HepG2 (cell line): ENCODE measurements around the gene ADCYAP1R1.

Experiments used
- KDM1A ChIP-seq: IDR thresholded peaks from 2 replicates; pipeline ENCODE4 v1.6.1; 2016; ENCODE audit warnings: missing compliant biosample characterization
- MYC ChIP-seq: sonication (generic); formaldehyde crosslinking; IDR thresholded peaks from 2 replicates; pipeline ENCODE4 v1.9.0; 2021; ENCODE audit warnings: missing genetic modification reagents, borderline replicate concordance
- MYNN ChIP-seq: sonication (generic); formaldehyde crosslinking; IDR thresholded peaks from 2 replicates; pipeline ENCODE4 v1.4.0; 2020; ENCODE audit warnings: mild to moderate bottlenecking, low read depth, missing genetic modification reagents
- PATZ1 ChIP-seq: sonication (generic); formaldehyde crosslinking; IDR thresholded peaks from 2 replicates; pipeline ENCODE4 v1.4.0; 2020; ENCODE audit warnings: missing genetic modification reagents
- POLR2AphosphoS5 ChIP-seq: IDR thresholded peaks from 2 replicates; pipeline ENCODE4 v1.6.1; 2012; ENCODE audit warnings: low read depth, low read length
- RXRB ChIP-seq: IDR thresholded peaks from 2 replicates; pipeline ENCODE4 v1.6.1; 2016; ENCODE audit warnings: borderline replicate concordance, missing genetic modification reagents, missing compliant biosample characterization
- ZBTB1 ChIP-seq: sonication (generic); formaldehyde crosslinking; IDR thresholded peaks from 2 replicates; pipeline ENCODE4 v1.4.0; 2020; ENCODE audit warnings: missing genetic modification reagents, borderline replicate concordance
- ZNF121 ChIP-seq: sonication (generic); formaldehyde crosslinking; IDR thresholded peaks from 2 replicates; pipeline ENCODE4 v1.5.0; 2020; ENCODE audit warnings: mild to moderate bottlenecking, missing genetic modification reagents
- TF ChIP-seq, protein P1 (sequence below): sonication (generic); formaldehyde crosslinking; IDR thresholded peaks from 2 replicates; pipeline ENCODE4 v1.5.0; 2020; ENCODE audit warnings: mild to moderate bottlenecking, missing genetic modification reagents, moderate library complexity
- TF ChIP-seq, protein P2 (sequence below): sonication (generic); formaldehyde crosslinking; conservative IDR thresholded peaks from 2 replicates; pipeline ENCODE4 v1.4.0; 2020; ENCODE audit warnings: missing genetic modification reagents
- TF ChIP-seq, protein P3 (sequence below): sonication (generic); formaldehyde crosslinking; IDR thresholded peaks from 2 replicates; pipeline ENCODE4 v1.4.0; 2020; ENCODE audit warnings: missing genetic modification reagents
- TF ChIP-seq, protein P4 (sequence below): sonication (generic); formaldehyde crosslinking; IDR thresholded peaks from 2 replicates; pipeline ENCODE4 v1.4.0; 2020; ENCODE audit warnings: missing genetic modification reagents

GRCh38 chr7:31074403-31075085 is 22.4 kb downstream of the ADCYAP1R1 start:
- TF ChIP-seq, protein P1, sequence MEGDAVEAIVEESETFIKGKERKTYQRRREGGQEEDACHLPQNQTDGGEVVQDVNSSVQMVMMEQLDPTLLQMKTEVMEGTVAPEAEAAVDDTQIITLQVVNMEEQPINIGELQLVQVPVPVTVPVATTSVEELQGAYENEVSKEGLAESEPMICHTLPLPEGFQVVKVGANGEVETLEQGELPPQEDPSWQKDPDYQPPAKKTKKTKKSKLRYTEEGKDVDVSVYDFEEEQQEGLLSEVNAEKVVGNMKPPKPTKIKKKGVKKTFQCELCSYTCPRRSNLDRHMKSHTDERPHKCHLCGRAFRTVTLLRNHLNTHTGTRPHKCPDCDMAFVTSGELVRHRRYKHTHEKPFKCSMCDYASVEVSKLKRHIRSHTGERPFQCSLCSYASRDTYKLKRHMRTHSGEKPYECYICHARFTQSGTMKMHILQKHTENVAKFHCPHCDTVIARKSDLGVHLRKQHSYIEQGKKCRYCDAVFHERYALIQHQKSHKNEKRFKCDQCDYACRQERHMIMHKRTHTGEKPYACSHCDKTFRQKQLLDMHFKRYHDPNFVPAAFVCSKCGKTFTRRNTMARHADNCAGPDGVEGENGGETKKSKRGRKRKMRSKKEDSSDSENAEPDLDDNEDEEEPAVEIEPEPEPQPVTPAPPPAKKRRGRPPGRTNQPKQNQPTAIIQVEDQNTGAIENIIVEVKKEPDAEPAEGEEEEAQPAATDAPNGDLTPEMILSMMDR = no peak
- TF ChIP-seq, protein P2, sequence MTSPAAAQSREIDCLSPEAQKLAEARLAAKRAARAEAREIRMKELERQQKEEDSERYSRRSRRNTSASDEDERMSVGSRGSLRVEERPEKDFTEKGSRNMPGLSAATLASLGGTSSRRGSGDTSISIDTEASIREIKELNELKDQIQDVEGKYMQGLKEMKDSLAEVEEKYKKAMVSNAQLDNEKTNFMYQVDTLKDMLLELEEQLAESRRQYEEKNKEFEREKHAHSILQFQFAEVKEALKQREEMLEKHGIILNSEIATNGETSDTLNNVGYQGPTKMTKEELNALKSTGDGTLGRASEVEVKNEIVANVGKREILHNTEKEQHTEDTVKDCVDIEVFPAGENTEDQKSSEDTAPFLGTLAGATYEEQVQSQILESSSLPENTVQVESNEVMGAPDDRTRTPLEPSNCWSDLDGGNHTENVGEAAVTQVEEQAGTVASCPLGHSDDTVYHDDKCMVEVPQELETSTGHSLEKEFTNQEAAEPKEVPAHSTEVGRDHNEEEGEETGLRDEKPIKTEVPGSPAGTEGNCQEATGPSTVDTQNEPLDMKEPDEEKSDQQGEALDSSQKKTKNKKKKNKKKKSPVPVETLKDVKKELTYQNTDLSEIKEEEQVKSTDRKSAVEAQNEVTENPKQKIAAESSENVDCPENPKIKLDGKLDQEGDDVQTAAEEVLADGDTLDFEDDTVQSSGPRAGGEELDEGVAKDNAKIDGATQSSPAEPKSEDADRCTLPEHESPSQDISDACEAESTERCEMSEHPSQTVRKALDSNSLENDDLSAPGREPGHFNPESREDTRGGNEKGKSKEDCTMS (CRISPR knock-in tag) = no peak
- no peak for TF ChIP-seq MYC (CRISPR knock-in tag)
- TF ChIP-seq KDM1A (CRISPR knock-in tag) = no peak
- TF ChIP-seq ZNF121 (CRISPR knock-in tag) = no peak
- TF ChIP-seq, protein P3, sequence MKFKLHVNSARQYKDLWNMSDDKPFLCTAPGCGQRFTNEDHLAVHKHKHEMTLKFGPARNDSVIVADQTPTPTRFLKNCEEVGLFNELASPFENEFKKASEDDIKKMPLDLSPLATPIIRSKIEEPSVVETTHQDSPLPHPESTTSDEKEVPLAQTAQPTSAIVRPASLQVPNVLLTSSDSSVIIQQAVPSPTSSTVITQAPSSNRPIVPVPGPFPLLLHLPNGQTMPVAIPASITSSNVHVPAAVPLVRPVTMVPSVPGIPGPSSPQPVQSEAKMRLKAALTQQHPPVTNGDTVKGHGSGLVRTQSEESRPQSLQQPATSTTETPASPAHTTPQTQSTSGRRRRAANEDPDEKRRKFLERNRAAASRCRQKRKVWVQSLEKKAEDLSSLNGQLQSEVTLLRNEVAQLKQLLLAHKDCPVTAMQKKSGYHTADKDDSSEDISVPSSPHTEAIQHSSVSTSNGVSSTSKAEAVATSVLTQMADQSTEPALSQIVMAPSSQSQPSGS (CRISPR knock-in tag) = no peak
- TF ChIP-seq ZBTB1 = no peak
- TF ChIP-seq PATZ1 (CRISPR knock-in tag) = no peak
- no peak for TF ChIP-seq POLR2AphosphoS5
- no peak for TF ChIP-seq RXRB
- TF ChIP-seq, protein P4, sequence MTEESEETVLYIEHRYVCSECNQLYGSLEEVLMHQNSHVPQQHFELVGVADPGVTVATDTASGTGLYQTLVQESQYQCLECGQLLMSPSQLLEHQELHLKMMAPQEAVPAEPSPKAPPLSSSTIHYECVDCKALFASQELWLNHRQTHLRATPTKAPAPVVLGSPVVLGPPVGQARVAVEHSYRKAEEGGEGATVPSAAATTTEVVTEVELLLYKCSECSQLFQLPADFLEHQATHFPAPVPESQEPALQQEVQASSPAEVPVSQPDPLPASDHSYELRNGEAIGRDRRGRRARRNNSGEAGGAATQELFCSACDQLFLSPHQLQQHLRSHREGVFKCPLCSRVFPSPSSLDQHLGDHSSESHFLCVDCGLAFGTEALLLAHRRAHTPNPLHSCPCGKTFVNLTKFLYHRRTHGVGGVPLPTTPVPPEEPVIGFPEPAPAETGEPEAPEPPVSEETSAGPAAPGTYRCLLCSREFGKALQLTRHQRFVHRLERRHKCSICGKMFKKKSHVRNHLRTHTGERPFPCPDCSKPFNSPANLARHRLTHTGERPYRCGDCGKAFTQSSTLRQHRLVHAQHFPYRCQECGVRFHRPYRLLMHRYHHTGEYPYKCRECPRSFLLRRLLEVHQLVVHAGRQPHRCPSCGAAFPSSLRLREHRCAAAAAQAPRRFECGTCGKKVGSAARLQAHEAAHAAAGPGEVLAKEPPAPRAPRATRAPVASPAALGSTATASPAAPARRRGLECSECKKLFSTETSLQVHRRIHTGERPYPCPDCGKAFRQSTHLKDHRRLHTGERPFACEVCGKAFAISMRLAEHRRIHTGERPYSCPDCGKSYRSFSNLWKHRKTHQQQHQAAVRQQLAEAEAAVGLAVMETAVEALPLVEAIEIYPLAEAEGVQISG (CRISPR knock-in tag) = no peak
- TF ChIP-seq MYNN (CRISPR knock-in tag) = no peak
